Common myeloid progenitor, CD34-positive (primary cell): Measurements from ENCODE around the gene SH3TC1.
A peak's percentile ranks its signal among the peaks of the same experiment; 100 is the strongest.

Experiments
- CTCF ChIA-PET: fragments of 350-600 bp; sonication (Branson Sonifier 250); formaldehyde crosslinking; loops from one replicate; lab custom pipeline; 2021; ENCODE audit warnings: antibody characterized with exemption; lab: Charles Lee
- POLR2A ChIA-PET: fragments of 350-600 bp; sonication (Branson Sonifier 250); formaldehyde crosslinking; loops from one replicate; lab custom pipeline; 2021; ENCODE audit warnings: antibody characterized with exemption; lab: Charles Lee
- DNase-seq, 3 donors: peaks; one replicate each; pipeline versions ENCODE4 v3.0.0 to v3.0.0-alpha.2; 2013
- H3K27ac ChIP-seq, 2 experiments: 1 replicate in 1 of 2; 2 replicates in 1 of 2; pipeline ENCODE4 v1.7.0; 2013; ENCODE audit warnings: inconsistent platforms in 2 of 2, low read length in 2 of 2, mild to moderate bottlenecking in 2 of 2, low read depth in 1 of 2, moderate library complexity in 1 of 2; ENCODE audit not compliant: severe bottlenecking in 2 of 2, insufficient read depth in 1 of 2, poor library complexity in 1 of 2
- H3K27me3 ChIP-seq, 5 experiments: replicated peaks in 2 of 5; 1 replicate in 3 of 5; 2 replicates in 2 of 5; pipeline versions ENCODE4 v1.6.1 to v1.7.0; 2013; ENCODE audit warnings: low read length in 4 of 5, mild to moderate bottlenecking in 2 of 5, moderate library complexity in 2 of 5, inconsistent platforms in 1 of 5; ENCODE audit not compliant: insufficient read depth in 5 of 5, control insufficient read depth in 4 of 5
- H3K36me3 ChIP-seq, 4 experiments: 1 replicate in 2 of 4; 2 replicates in 2 of 4; pipeline versions ENCODE4 v1.6.1 to v1.7.0; 2013; ENCODE audit warnings: low read length in 3 of 4, control low read depth in 1 of 4, mild to moderate bottlenecking in 1 of 4; ENCODE audit not compliant: control insufficient read depth in 4 of 4, insufficient read depth in 4 of 4
- H3K4me1 ChIP-seq, 4 experiments: 1 replicate in 3 of 4; 2 replicates in 1 of 4; pipeline versions ENCODE4 v1.6.1 to v1.7.1; 2013; ENCODE audit warnings: low read length in 3 of 4, mild to moderate bottlenecking in 3 of 4, control low read depth in 1 of 4, inconsistent platforms in 1 of 4, moderate library complexity in 1 of 4; ENCODE audit not compliant: control insufficient read depth in 4 of 4, insufficient read depth in 4 of 4; ENCODE audit errors: control extremely low read depth in 1 of 4
- H3K4me3 ChIP-seq, 7 experiments: 1 replicate in 4 of 7; 2 replicates in 3 of 7; pipeline versions ENCODE4 v1.5.1 to v1.7.0; 2013; ENCODE audit warnings: mild to moderate bottlenecking in 7 of 7, low read length in 6 of 7, moderate library complexity in 6 of 7, inconsistent platforms in 2 of 7, low read depth in 2 of 7, control low read depth in 1 of 7; ENCODE audit not compliant: insufficient read depth in 4 of 7, control insufficient read depth in 1 of 7; ENCODE audit errors: extremely low read depth in 1 of 7
- H3K9me3 ChIP-seq, 5 experiments: 1 replicate in 4 of 5; 2 replicates in 1 of 5; pipeline versions ENCODE4 v1.6.1 to v1.7.1; 2013; ENCODE audit warnings: low read length in 4 of 5, mild to moderate bottlenecking in 2 of 5, inconsistent platforms in 1 of 5, low read depth in 1 of 5, moderate library complexity in 1 of 5; ENCODE audit not compliant: control insufficient read depth in 4 of 5, insufficient read depth in 2 of 5; ENCODE audit errors: control extremely low read depth in 1 of 5
- WGBS: methylation state at CpG from one replicate; pipeline ENCODE4 v1.1.5; 2013; ENCODE audit not compliant: insufficient coverage; 5-methylcytosine and 5-hydroxymethylcytosine counted together

The SH3TC1 gene

DNA sequence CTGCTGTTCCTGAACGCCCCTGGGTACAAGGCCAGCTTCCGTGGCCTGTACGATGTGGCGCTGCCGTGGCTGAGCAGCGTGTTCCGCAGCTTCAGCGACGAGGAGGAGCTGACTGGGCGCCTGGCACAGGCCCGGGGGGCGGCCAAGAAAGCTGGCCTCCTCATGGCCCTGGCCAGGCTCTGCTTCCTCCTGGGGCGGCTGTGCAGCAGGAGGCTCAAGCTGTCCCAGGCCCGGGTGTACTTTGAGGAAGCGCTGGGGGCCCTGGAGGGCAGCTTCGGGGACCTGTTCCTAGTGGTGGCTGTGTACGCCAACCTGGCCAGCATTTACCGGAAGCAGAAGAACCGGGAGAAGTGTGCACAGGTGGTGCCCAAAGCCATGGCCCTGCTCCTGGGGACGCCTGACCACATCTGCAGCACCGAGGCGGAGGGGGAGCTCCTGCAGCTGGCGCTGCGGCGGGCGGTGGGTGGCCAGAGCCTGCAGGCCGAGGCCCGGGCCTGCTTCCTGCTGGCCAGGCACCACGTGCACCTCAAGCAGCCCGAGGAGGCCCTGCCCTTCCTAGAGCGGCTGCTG, 28.2 kb downstream of the SH3TC1 start:
- H3K4me1 ChIP-seq: peaks cover 8 to 69% (median 67%) of the 10 kb centered on the region in 4 experiments
- H3K27ac ChIP-seq: no peak overlapping the region
- H3K9me3 ChIP-seq: no peaks in the 10 kb centered on the region
- CTCF ChIA-PET: interaction anchor here (0.7 to 5.7 kb wide), 17 partner anchors 10 to 176 kb away, joined by 3 to 52 read pairs (median 4); partner anchors contain the start of gene SH3TC1
- peaks cover 0 to 70% (median 33%) of the 10 kb centered on the region in 4 experiments for H3K36me3 ChIP-seq
- H3K27me3 ChIP-seq: no peaks in the 10 kb centered on the region
- WGBS: 26% methylated on average over 26 of the region's 31 CpGs
- H3K4me3 ChIP-seq: peak overlapping the region in 1 of 7 experiments; percentile 19
- POLR2A ChIA-PET: interaction anchor here (0.5 to 1.4 kb wide), 6 partner anchors 10 to 74 kb away, joined by 3 to 4 read pairs (median 3); partner anchors contain the start of gene SH3TC1
- peak in 2 of 3 donors; percentile 64 to 74 for DNase-seq

DNA sequence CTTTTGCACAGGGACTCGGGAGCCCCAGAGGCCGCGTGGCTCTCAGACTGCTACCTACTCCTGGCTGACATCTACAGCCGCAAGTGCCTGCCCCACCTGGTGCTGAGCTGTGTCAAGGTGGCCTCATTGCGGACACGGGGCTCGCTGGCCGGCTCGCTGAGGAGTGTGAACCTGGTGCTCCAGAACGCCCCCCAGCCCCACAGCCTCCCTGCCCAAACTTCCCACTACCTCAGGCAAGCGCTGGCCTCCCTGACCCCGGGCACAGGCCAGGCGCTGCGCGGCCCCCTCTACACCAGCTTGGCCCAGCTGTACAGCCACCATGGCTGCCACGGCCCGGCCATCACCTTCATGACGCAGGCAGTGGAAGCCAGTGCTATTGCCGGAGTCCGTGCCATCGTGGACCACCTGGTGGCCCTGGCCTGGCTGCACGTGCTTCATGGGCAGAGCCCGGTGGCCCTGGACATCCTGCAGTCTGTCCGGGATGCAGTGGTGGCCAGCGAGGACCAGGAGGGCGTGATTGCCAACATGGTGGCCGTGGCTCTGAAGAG, 28.8 kb downstream of the SH3TC1 start:
- peaks cover 8 to 68% (median 64%) of the 10 kb centered on the region in 4 experiments for H3K4me1 ChIP-seq
- no peak for DNase-seq
- 85% methylated on average over 27 of the region's 27 CpGs for WGBS
- H3K27ac ChIP-seq: no peak overlapping the region
- H3K36me3 ChIP-seq: peaks cover 0 to 72% (median 33%) of the 10 kb centered on the region in 4 experiments
- H3K9me3 ChIP-seq: no peaks in the 10 kb centered on the region
- ChIA-PET POLR2A (interaction anchor here (0.6 to 1.4 kb wide), 5 partner anchors 11 to 29 kb away, joined by 3 to 4 read pairs (median 3); partner anchors contain the start of gene SH3TC1), CTCF (interaction anchor here (0.7 to 5.7 kb wide), 17 partner anchors 9 to 175 kb away, joined by 3 to 52 read pairs (median 4); partner anchors contain the start of gene SH3TC1)
- no peak overlapping the region for H3K4me3 ChIP-seq
- H3K27me3 ChIP-seq: no peaks in the 10 kb centered on the region

DNA sequence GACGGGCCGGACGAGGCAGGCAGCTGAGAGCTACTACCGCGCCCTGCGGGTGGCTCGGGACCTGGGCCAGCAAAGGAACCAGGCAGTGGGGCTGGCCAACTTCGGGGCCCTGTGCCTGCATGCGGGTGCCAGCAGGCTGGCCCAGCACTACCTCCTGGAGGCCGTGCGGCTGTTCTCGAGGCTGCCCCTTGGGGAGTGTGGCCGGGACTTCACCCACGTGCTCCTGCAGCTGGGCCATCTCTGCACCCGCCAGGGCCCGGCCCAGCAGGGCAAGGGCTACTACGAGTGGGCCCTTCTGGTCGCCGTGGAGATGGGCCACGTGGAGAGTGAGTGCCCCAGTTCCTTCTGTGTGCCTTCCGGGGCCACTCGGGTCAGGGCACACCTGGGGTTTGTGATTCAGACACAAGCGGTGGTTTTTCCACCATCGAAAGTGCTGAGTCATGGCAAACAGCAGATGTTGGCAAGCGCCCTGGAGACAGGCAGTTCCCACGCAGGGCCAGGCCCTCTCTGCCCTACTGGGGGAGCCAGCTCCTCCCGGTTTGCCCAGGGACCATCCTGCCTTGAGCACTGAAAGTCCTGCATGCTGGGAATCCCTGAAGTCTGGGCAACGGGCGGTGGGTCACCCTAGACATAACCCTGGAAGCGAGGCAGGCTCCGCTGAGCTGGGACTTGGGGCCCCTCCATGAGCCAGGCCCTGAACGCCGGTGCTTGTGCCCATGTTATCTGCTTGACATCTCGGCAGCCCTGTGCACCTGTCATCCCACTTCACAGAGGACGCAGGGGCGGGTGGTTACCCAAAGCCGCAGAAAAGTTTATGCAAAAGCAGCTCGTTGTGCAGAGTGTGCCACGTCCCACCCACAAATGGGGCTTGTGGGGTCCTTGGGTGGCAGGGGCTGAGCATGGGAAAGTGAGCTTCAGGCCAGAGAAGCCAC, 29.5 kb downstream of the SH3TC1 start:
- ChIA-PET POLR2A (interaction anchor here (1.1 kb wide), 1 partner anchor 30 kb away, joined by 3 read pairs; the partner anchor contains the start of gene SH3TC1), CTCF (interaction anchor here (0.8 to 5.7 kb wide), 16 partner anchors 8 to 174 kb away, joined by 3 to 52 read pairs (median 4); partner anchors contain the start of gene SH3TC1)
- 54% methylated on average over 35 of the region's 39 CpGs for WGBS
- Histone ChIP-seq H3K4me3 (peak overlapping the region in 1 of 7 experiments; percentile 28), H3K27me3 (no peaks in the 10 kb centered on the region), H3K27ac (no peak overlapping the region), H3K4me1 (peaks cover 8 to 62% (median 57%) of the 10 kb centered on the region in 4 experiments), H3K36me3 (peaks cover 0 to 74% (median 33%) of the 10 kb centered on the region in 4 experiments), H3K9me3 (no peaks in the 10 kb centered on the region)
- DNase-seq: peak; percentile 78 to 97 (median 96)

DNA sequence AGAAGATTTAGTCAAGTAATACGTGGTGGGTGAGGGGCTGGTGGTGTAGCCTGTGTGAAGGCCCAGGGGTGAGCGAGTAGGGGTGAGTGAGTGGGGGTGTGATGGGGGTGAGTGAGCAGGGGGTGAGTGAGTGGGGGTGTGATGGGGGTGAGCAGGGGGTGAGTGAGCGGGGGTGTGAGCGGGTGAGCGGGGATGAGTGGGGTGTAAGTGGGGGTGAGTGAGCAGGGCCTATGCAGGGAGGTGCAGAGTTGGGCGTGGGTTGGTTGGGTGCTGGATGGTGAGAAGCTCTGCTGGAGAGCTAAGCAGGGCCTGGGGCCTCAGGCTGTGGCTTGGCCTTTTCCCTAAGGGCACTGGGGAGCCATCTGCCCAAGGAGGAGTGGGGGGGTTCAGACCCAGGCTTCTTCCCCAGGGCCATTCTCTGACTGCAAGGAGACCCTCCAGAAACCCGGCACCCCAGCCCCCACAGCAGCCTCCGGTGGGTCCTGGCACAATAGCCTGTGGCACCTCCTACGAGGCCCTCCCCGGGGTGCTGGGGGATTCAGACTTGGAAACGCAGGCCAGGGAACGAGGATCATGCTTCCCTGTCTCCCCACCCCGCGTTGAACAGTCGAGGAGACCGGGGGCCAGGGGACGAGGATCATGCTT, 30.4 kb downstream of the SH3TC1 start:
- Histone ChIP-seq H3K27ac (no peak overlapping the region), H3K4me1 (peaks cover 8 to 53% (median 49%) of the 10 kb centered on the region in 4 experiments), H3K27me3 (no peaks in the 10 kb centered on the region), H3K9me3 (no peaks in the 10 kb centered on the region), H3K4me3 (no peak overlapping the region), H3K36me3 (peaks cover under 1 to 74% (median 32%) of the 10 kb centered on the region in 4 experiments)
- DNase-seq: peak in 1 of 3 donors; percentile 30
- CTCF ChIA-PET: interaction anchor here (0.8 to 5.7 kb wide), 9 partner anchors 8 to 152 kb away, joined by 3 to 52 read pairs (median 4); no protein-coding TSS in a partner anchor
- POLR2A ChIA-PET: interaction anchor here (1.1 kb wide), 1 partner anchor 31 kb away, joined by 3 read pairs; the partner anchor contains the start of gene SH3TC1
- WGBS: 87% methylated on average over 7 of the region's 17 CpGs

DNA sequence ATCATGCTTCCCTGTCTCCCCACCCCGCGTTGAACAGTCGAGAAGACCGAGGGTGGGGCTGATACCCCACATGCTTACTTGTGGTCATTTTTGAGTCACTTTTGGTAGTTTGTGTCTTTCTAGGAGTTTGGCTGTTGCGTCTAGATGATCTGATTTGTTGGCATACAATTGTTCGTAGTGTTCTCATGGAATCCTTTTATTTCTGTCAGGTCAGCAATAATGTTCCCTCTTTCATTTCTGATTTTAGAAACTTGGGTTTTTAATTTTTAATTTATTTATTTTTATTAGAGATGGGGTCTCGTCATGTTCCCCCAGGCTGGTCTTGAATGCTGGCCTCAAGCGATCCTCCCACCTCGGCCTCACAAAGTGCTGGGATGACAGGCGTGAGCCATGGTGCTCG, 30.9 kb downstream of the SH3TC1 start:
- CTCF ChIA-PET: interaction anchor here (0.7 to 1.3 kb wide), 2 partner anchors 12 to 54 kb away, joined by 3 to 4 read pairs; no protein-coding TSS in a partner anchor
- 100% methylated on average over 4 of the region's 11 CpGs for WGBS
- Histone ChIP-seq H3K9me3 (no peaks in the 10 kb centered on the region), H3K27ac (no peak overlapping the region), H3K4me1 (peaks cover 8 to 47% (median 44%) of the 10 kb centered on the region in 4 experiments), H3K4me3 (no peak overlapping the region), H3K27me3 (no peaks in the 10 kb centered on the region), H3K36me3 (peaks cover 3 to 76% (median 34%) of the 10 kb centered on the region in 4 experiments)
- POLR2A ChIA-PET: interaction anchor here (0.6 to 1.7 kb wide), 2 partner anchors 45 to 1588 kb away, joined by 3 to 4 read pairs; no protein-coding TSS in a partner anchor
- DNase-seq: no peak

DNA sequence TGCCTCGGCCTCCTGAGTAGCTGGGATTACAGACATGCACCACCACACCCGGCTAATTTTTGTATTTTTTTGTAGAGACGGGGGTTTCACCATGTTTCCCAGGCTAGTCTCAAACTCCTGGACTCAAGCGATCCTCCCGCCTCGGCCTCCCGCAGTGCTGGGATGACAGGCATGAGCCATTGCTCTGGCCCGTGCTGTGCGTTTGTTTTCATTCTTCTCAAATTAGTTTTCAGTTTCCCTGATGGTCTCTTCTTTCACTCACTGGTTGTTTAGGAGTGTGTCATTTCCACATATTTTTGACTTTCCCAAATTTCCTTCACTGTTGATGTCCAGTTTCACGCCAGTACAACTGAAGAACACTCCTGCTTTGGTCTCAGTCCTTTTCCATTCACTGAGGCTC, 31.8 kb downstream of the SH3TC1 start:
- H3K36me3 ChIP-seq: peaks cover 3 to 79% (median 41%) of the 10 kb centered on the region in 4 experiments
- CTCF ChIA-PET: interaction anchor here (0.7 kb wide), 2 partner anchors 55 to 1160 kb away, joined by 3 read pairs; no protein-coding TSS in a partner anchor

More for the DNA sequence above, 31.8 kb downstream of the SH3TC1 start:
- POLR2A ChIA-PET: interaction anchor here (1.7 kb wide), 1 partner anchor 45 kb away, joined by 3 read pairs; no protein-coding TSS in a partner anchor
- Histone ChIP-seq H3K4me1 (peaks cover 7 to 39% (median 35%) of the 10 kb centered on the region in 4 experiments), H3K27me3 (no peaks in the 10 kb centered on the region), H3K9me3 (no peaks in the 10 kb centered on the region), H3K27ac (no peak overlapping the region), H3K4me3 (no peak overlapping the region)
- 100% methylated on average over 7 of the region's 10 CpGs for WGBS
- DNase-seq: no peak
